GM06990 (cell line): Measurements from ENCODE around the gene MYO7B.

ENCODE experiments used
- DNase-seq: peaks from one replicate; pipeline ENCODE4 v3.0.0-alpha.2; 2011; ENCODE audit not compliant: insufficient read length; ENCODE audit errors: extremely low read depth
- H3K27me3 ChIP-seq: replicated peaks from 2 replicates; pipeline ENCODE4 v1.6.0; 2011; ENCODE audit warnings: low read length; ENCODE audit not compliant: control insufficient read depth, insufficient read depth
- H3K36me3 ChIP-seq: 2 replicates; pipeline ENCODE4 v1.5.1; 2011; ENCODE audit warnings: low read length; ENCODE audit not compliant: control insufficient read depth, insufficient read depth
- H3K4me3 ChIP-seq: replicated peaks from 2 replicates; pipeline ENCODE4 v1.5.1; 2011; ENCODE audit warnings: low read depth, mild to moderate bottlenecking, control low read depth, low read length
- TF ChIP-seq, protein P1 (sequence below): IDR thresholded peaks from 2 replicates; pipeline ENCODE4 v1.5.1; 2011; ENCODE audit warnings: low read length, control low read depth, mild to moderate bottlenecking, inconsistent platforms; ENCODE audit not compliant: insufficient read depth, poor library complexity, severe bottlenecking

Gene MYO7B

DNA sequence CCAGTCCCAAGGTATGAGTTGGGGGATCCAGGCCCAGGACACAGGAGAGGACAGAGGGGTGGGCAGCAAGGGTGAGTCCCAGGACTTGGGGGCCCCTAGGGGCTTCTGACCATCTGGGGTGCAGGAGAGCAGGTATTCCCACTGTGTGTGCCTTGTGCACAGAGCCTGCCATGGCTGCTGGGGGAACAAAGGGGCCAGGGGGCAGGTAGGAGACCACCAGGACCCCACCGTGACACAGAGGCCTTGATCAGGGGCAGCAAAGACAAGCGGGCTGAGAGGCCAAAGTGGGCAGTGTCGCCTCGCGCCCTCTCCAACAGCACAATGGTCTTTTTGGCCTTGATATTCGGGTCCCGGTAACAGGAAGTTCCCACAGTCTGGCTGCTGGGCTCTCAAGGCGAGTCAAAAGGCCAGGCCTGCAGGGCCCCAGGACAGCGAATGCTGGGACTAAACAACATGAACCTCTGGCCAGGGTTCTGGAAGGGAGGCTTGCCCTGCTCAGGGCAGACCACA is 98.1 kb downstream of the MYO7B start:
- Histone ChIP-seq H3K4me3 (no peak overlapping the region), H3K27me3 (no peaks in the 10 kb centered on the region), H3K36me3 (no peaks in the 10 kb centered on the region)
- TF ChIP-seq, protein P1, sequence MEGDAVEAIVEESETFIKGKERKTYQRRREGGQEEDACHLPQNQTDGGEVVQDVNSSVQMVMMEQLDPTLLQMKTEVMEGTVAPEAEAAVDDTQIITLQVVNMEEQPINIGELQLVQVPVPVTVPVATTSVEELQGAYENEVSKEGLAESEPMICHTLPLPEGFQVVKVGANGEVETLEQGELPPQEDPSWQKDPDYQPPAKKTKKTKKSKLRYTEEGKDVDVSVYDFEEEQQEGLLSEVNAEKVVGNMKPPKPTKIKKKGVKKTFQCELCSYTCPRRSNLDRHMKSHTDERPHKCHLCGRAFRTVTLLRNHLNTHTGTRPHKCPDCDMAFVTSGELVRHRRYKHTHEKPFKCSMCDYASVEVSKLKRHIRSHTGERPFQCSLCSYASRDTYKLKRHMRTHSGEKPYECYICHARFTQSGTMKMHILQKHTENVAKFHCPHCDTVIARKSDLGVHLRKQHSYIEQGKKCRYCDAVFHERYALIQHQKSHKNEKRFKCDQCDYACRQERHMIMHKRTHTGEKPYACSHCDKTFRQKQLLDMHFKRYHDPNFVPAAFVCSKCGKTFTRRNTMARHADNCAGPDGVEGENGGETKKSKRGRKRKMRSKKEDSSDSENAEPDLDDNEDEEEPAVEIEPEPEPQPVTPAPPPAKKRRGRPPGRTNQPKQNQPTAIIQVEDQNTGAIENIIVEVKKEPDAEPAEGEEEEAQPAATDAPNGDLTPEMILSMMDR = no peak
- no peak for DNase-seq

DNA sequence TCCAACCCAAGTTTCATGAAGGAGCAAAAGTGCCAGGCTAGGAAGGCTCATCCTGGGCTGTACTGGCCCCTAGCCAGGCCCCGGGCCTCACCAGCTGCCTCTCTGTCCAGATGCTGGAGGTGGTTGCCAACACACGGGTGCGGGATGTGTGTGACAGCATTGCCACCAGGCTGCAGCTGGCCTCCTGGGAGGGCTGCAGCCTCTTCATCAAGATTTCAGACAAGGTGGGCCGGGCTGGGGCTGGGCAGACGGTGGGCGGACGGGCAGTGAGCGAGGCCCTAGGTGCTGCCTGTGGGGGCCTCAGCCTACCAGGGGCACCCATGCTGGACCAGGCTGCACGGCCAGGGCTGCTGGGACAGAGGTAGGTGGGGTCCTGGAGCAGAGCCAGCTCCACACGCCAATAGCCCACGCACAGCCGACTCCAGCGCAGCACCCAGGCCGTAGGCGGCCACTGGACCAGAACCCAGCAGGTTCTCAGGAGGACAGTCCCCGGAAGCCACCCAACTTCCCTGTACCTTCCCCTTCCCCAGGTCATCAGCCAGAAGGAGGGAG is 98.7 kb downstream of the MYO7B start:
- Histone ChIP-seq H3K4me3 (no peak overlapping the region), H3K36me3 (no peaks in the 10 kb centered on the region), H3K27me3 (no peaks in the 10 kb centered on the region)
- DNase-seq = no peak
- TF ChIP-seq, protein P1 = no peak

DNA sequence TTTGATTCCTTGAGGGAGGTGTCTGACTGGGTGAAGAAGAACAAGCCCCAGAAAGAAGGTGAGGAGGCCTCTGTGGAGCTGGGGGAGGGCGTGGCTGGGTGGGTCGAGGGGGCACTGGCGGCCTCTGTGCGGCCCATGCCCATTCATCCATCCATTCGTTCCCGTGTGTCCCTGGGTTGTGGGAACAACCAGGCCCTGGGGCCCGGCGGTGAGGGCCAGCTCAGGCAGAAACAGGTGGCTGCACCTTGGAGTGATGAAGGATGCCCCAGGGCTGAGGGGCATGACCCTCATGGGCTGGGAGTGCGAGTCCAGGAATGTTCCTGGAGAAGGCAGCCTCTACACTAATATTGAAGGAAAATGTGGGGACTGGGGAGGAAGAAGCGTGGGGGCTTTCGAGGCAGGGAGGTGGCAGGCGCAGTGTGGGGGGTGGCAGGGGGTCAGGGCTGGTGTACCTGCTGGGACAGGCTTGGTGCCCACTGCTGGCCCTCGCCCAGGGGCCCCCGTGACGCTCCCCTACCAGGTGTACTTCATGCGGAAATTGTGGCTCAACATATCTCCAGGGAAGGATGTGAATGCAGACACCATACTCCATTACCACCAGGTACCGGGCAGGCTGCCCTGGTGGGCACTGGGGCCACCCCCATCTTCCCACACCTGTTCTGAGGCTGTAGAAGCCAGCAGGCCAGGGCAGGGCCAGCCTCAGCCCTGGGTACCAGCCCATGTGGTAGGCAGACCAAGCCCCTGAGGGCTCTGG is 99.3 kb downstream of the MYO7B start:
- Histone ChIP-seq H3K4me3 (no peak overlapping the region), H3K27me3 (no peaks in the 10 kb centered on the region), H3K36me3 (no peaks in the 10 kb centered on the region)
- TF ChIP-seq, protein P1 = no peak
- no peak for DNase-seq

DNA sequence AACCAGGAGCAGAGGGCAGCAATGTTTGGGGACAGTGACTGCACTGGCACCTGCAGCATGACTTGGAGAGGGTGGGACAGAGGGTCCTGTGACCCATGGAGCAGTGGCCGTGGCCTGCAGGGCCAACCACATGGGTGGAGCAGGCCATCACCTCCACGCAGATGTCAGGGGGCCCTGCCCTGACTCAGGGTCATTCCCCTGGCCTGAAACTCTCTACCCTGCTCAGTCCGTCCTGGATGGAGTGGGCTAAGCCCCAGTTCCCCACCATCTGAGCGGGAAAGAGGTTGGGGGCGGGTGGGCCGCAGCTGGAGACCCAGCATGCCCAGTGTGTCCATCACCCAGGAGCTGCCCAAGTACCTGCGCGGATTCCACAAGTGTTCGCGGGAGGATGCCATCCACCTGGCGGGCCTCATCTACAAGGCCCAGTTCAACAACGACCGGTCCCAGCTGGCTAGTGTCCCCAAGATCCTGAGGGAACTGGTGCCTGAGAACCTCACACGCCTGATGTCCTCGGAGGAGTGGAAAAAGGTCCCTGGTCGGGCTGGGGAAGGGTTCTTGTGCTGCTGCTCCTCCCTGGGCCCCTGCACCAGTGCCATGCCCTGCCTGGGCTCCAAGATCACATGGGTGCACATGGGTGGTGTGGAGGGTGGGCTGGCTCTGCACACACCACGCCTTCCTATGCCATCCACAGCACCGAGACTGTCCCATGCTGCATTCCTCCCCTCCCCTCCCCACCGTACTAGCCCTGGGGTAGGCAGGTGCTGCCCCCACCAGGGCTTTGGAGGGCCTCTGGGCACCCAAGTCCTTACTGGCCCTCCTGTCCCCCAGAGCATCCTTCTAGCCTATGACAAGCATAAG is 100.1 kb downstream of the MYO7B start:
- no peak overlapping the region for H3K4me3 ChIP-seq
- DNase-seq = no peak
- no peaks in the 10 kb centered on the region for H3K27me3 ChIP-seq
- H3K36me3 ChIP-seq = no peaks in the 10 kb centered on the region
- TF ChIP-seq, protein P1 = no peak

DNA sequence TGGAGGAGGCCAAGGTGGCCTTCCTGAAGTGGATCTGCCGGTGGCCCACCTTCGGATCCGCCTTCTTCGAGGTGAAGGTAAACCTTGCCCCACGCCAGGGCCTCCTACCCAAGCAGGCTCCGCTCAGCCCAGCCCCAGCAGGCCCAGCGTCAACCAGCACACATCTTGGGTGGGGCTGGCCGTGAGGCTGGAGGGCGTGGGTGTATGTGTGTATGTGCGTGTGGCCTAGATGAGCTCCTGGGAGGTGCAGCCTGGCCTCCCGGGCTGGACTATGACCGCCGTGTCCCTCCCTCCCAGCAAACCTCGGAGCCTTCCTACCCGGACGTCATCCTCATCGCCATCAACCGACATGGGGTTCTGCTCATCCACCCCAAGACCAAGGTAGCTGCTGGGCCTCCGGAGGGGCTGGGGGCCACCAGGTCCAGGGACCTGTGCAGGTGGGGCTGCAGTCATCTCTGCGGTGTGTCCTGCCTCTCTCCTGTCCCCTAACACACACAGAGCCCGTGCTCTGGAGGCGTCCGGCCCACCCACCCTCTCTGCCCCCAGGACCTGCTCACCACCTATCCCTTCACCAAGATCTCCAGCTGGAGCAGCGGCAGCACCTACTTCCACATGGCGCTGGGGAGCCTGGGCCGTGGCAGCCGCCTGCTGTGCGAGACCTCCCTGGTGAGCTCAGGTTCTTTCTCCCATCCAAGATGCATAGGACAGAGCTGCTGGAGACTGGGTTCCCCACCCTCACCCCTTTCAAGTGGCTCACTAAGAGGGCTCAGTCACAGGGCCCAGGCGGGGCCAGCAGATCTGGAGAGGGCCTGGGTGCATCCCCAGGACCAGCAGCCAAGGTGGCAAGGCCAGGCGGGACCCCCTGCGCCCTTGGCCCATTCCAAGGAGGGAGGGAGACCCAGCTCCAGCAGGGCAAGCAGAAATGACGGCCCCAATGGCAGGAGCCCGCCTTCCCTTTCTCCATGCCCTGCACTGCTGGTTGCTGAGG is 101.1 kb downstream of the MYO7B start:
- TF ChIP-seq, protein P1 = no peak
- no peak for DNase-seq
- Histone ChIP-seq H3K36me3 (no peaks in the 10 kb centered on the region), H3K4me3 (no peak overlapping the region), H3K27me3 (no peaks in the 10 kb centered on the region)
